IPS DF 4.7 (cell line): ENCODE results near the gene KRTAP10-8.
A peak's percentile ranks its signal among the peaks of the same experiment; 100 is the strongest.
"Not testable (repeated sequence)": the region's sequence is repeated elsewhere in the genome, so short reads cannot be mapped to it uniquely, and the experiment has no call there.

ENCODE experiments used
- DNase-seq: peaks from one replicate; pipeline ENCODE4 v3.0.0-alpha.2; 2013; ENCODE audit warnings: low spot score; ENCODE audit errors: extremely low read depth

Gene KRTAP10-8

GRCh38 chr21:44643741-44644310 lies 31.9 kb downstream of the KRTAP10-8 start:
- DNase-seq = no peak

DNA sequence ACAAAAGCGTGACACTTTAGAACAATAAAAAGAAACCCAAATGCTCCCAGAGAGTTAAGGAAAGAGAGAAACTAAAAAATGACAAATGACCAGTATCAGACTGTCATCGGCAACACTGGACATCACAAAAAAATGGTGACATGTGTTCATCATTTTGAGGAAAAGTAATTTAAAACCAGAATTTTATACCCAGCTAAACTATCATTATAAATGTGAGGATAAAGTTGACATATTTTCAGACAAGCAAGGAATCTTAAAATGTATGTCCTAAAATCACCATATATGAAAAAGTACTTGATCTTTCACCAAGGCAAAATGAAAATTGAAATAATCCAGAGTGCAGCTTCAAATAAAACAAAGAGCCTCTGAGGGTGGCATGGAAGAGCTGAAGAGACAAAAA lies 33.0 kb downstream of the KRTAP10-8 start:
- no peak for DNase-seq

GRCh38 chr21:44646366-44647221 lies 34.7 kb downstream of the KRTAP10-8 start, which contains the start of gene KRTAP10-11:
TSS of gene KRTAP10-11 (plus strand) at chr21:44646414. CDS start at chr21:44646459, 45 bp downstream.
- not testable (repeated sequence) for DNase-seq

DNA sequence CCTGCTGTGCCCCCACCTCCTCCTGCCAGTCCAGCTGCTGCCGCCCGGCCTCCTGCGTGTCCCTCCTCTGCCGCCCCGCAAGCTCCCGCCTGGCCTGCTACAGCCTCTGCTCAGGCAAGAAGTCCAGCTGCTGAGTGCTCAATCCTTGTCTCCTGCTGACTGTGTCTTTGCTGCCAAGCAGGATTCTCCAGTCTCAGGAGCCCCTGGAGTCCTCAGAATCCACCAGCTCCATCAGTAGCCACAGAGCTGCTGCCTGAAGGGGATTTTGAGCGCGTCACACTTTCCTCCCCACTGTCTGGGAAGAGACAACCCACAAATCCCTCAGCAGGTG lies 35.3 kb downstream of the KRTAP10-8 start:
- DNase-seq = no peak

DNA sequence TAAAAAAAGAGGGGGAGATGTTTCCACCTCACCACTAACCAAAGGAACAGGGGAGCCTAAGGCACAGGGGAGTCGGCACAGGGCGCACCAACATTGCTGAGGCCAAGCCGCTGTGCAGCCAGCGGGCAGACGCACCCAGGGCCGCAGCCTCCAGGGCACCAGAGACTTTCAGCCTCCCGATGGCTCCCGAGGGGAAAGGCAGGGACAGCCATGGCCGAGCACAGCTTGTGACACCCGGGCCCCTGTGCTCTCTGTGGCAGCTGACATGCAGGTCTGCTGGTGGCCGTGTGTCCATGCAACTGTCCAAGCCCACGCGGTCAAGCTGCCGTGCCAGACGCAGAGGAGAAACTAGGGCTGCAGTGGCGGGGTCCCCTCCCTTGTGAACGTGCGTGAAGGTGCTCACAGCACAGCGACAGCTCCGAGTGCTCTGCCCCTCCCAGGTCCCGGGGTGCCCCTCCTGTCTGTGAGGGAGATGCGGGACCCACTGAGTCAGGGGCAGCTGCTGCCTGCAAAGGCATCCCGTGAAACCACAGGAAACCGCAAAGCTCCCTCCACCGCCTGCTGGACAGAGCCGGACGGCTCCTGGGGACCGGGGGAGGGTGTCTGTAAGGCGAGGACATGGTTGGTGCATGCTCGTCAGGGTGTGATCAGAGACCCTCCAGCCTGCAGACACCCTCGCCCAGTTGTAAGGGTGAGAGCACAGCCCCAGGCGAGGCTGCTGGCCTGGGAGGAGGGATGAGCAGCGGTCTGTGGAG lies 36.9 kb downstream of the KRTAP10-8 start:
- no peak for DNase-seq

DNA sequence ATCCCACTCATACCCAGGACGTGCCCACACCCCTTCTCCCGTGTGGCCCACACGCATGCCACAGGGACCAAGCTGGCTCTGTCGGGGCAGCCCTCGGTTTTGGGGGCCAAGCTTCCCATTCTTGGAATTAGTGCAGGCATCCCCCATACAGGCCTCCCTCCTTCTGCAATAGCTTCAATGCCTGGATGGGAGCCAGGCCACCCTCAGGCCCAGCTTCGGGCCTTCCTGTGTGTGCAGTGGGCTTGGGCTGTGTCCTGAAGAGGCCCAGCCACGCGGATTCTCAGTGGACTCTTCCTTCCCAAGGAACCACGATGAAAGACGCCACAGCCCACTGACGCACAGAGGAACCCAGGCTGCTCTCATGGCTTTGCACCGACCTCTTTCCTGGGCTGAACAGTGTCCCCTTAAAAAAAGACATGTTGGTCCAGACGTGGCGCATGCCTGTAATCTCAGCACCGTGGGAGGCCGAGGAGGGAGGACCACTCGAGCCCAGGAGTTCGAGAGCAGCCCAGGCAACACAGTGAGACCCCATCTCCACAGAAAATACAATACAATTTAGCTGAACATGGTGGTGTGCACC lies 37.7 kb downstream of the KRTAP10-8 start:
- DNase-seq = no peak

DNA sequence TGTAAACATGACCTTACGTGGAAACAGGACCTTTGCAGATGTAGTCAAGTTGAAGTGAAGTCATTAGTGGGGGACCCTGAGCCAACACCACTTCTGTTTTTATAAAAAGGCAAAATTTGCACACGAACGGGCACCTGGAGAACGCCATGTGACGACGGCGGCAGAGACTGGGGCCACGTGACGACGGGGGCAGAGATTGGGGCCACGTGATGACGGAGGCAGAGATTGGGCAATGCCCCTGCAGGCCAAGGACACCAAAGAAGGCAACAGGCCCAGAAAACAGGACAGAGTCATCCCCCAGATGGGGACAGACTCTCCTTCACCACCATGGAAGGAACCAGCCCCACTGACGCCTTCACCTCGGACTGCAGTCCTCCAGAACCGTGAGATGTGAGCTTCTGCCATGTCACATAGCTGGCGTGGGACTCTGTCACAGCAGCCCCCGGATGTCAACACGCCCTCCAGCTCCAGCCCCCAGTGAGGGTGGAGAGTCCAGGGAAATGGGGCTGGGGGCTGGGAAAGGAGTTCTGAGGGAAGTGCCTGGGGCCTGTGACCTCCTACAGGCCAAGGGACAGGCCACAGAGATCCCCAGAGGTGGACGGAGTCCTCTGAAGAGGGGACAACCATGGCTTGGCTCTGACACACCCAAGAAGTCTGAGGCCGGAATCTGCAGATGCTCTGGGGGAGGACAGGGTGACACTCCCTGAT lies 38.5 kb downstream of the KRTAP10-8 start:
- no peak for DNase-seq

DNA sequence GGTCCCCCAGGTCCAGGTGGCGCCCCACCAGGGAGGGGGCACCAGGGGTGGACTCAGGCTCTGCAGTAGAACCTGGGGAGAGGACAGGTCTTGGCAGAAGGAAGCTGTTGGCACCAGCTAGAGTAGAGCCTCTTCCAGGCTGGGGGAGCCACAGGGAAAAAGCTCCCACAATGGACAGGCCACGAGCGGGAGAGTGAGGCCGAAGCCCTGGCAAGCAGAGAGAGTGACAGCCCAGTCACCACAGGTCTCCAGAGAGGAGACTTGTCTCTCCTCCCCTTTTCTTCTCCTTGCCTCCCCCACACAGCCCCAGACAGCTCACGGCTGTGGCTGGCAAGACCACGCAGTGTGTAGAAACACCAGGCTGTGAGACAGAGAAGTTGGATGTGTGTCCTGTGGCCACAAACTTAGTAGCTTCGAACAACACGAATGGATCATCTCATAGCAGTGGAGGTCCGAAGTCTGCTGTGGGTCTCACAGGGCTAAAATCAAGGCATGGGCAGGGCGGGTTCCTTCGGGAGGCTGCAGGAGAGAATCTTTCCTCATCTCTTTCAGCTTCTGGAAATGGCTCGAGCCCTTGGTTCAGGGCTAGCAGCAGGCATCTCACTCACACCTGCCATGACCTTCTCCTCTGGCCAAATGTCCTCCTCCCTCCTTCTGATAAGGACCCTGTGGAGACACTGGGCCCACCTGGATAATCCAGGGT lies 39.2 kb downstream of the KRTAP10-8 start:
- no peak for DNase-seq

DNA sequence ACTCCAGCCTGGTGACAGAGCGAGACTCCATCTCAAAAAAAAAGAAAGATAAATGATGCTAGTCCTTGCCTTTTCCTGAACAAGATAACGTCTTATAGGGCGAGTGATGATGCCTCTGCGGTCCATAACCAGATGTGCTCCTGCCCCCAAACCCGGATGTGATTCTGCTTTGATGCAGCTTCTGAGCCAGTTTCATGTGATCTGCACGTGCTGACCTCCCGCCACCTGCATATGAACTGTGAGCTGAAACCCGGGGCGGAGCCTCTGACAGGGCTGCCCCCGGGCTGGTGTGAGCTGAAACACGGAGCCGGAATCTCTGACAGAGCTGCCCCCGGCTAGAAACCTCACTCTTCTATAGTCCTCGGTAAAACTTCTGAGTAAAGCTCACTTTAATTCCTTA lies 41.2 kb downstream of the KRTAP10-8 start:
- DNase-seq = no peak

DNA sequence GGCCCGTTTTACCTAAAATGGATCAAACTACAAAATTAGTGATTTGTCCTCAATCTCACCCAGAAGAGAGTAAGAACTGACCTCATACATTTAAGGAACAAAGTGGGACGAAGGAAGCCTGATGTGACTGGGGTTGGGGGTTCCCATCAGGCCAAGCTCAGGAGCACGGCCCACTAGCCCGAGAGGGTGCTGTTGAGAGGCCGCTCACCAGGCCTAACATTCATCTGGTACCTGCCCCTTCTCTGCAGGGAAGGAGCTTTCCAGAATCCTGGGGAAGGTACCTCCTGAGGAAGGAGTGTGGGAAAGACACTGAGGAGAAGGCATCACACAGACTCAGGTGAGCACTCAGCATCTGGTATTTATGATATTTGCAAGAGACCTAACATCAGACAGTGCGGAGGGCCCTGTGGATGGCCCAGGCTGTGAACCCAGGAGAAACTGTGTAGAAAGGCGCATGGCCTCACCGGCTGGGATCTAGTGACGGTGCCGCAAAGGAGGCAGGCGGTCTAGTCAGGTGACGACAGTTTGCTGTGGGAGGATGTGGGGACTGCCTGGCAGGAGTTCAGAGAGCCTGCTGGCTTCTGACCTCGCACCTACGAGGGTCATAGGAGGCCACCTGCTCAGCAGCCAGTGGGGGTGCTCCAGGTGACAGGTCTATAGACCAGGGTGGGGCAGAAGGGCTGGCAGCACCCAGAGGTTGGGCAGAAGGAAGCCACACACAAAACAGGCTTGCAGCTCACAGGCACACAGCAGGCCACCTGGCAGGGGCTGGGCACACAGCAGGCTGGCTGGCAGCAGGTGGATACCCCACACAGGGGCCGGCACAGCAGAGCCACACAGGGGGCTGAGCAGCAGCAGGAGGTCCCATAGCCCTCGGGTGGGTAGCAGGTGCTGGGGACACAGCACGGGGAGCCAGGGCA lies 42.0 kb downstream of the KRTAP10-8 start:
- DNase-seq = no peak

DNA sequence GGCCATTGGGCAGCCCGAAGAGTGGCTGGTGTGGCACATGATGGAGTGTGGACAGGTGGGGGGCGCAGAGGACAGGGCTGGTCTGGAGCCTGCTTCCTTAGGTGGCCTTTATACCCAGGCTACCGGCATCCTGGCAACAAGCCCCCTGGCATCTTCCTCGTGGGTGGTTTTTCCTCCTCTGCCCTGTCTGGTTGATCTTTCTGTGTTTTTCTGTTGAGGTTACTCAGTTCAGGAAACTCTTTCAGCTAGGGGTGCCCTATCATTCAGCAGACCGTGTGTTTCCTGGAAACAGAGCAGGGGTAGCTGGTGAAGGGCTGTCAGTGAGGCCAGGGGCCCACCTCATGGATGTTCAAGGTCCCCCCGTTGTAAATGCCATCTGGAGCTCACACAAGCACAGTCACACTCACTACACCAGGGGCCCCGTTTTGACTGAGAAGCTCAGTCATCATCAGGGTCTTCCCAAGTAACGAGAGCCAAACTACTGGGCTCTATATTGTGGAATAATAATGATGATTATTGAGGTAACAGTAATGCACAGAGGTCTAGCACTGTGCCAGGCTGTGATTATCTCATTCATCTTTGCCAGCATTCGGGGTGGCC lies 42.8 kb downstream of the KRTAP10-8 start, which contains the start of gene KRTAP12-4:
KRTAP12-4 (minus strand) TSS at position 84 of the 600 bp plus-strand sequence; CDS start at position 39, 45 bp downstream.
- DNase-seq = no peak

DNA sequence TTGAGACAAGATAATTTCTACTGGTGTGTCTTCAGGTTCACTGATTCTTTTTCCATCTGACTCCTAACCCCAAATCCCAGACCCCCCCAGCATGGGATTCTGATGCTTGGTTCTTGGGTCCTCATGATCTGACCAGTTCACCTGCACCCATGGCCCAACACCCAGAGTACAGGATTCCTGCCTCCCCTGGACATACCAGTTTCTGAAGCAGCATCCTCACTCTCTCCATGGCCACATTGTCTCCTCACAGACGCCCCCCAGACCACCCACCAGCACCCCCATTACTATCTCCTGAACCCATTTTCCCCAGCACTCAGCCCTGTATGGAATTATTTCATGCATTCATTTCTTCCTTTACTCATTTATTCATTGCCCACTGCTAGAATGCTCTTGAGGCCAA lies 45.0 kb downstream of the KRTAP10-8 start:
- DNase-seq = no peak

DNA sequence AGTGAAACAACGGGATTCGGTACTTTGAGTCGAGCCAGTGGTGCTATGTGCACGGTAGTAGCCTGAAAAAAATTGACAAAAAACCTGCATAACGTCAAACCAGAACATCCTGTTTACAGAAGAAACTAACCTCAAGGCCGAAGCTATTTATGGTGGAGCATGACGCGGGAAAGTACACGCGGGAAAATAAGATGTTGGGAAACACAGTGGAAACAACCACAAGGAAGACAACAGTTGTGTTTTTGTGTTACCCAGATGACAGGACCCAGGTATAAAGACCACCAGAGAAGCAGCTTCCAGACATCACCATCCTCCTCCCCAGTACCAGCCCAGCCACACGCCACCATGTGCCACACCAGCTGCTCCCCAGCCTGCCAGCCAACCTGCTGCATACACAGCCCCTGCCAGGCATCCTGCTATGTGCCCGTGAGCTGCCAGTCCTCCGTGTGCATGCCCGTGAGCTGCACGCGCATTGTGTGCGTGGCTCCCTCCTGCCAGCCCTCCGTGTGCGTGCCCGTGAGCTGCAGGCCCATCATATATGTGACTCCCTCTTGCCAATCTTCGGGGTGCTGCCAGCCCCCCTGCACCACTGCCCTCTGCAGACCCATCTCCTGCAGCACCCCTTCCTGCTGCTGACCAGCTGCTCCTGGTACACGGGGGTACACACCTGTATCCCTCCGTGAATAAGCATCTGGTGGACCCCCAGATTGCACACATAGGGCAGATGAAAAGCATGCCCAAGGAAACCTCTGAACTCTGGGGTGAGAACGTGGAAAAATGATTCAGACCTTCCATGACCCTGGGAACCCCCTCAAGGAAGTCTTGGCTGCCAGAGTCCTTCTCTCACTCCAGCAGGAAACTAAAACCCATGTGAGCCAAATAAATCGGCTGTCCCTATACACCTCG lies 46.0 kb downstream of the KRTAP10-8 start, which contains the start of gene KRTAP12-3:
KRTAP12-3 (plus strand) TSS at position 298 of the 906 bp plus-strand sequence; CDS start at position 346, 48 bp downstream.
- no peak for DNase-seq

DNA sequence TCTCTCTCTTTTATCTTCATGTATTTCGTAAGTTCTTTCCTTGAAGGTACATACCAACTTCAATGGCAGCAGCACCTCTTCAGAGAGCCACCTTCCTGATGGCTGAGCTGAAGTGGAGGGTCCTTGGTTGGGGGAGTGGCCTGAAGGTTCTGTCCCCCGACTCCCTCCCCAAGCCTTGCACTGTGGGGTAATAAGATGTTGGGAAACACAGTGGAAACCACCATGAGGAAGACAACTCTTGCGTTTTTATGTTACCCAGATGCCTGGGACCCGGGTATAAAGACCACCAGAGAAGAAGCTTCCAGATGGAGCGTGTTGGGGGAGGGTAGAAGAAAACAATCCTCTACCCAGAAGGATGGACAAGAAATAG lies 46.6 kb downstream of the KRTAP10-8 start:
- DNase-seq = no peak

- no peak for DNase-seq
Measured at GRCh38 chr21:44658913-44659595, 47.2 kb downstream of the KRTAP10-8 start.

DNA sequence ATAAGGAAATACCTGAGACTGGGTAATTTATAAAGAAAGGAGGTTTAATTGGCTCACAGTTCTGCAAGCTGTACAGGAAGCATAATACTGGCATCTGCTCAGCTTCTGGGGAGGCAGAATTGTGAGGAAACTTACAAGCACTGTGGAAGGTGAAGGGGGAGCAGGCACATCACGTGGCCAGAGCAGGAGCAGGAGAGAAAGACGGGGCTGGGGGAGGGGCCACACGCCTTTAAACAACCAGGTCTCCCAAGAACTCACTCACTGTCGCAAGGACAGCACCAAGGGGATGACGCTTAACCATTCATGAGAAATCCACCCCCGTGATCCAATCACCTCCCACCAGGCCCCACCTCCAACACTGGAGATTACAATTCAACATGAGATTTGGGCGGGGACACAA lies 49.7 kb downstream of the KRTAP10-8 start:
- peak; percentile 11 for DNase-seq
